ENCODE data around the gene ABHD12.

The ABHD12 gene

DNA sequence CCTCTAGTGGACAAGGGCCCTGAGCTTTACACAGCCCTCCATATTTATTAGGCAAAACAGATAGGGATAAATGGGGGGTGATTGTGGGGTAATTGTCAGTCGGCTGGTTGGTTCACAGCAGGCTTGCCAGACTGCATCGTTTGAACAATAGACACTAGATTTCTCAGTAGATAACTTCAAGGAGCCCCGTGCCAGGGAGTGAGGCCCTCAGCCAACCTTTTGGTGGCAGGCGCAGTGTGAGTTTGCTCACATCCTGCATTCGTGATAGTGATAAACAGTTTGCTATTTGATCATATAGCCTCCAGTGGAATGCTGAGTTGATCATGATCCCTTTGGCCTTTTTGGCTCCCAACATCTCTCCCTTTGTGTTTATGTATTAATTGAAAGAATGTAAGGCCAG lies 3.6 kb upstream of the ABHD12 start:
- ATAC-seq = no peak
- TF ChIP-seq ZNF565 (CRISPR knock-in tag; conservative IDR thresholded peaks at IDR 0.05; ENCODE audit: low read depth) (no peak), PPARA (CRISPR knock-in tag; IDR thresholded peaks at IDR 0.05; ENCODE audit: borderline replicate concordance) (no peak), ZNF8 (CRISPR knock-in tag; IDR thresholded peaks at IDR 0.05) (no peak), ZFP30 (CRISPR knock-in tag; IDR thresholded peaks at IDR 0.05) (no peak), TOX (CRISPR knock-in tag; IDR thresholded peaks at IDR 0.05; ENCODE audit: borderline replicate concordance) (no peak), TCF4 (CRISPR knock-in tag; IDR thresholded peaks at IDR 0.05; ENCODE audit: borderline replicate concordance) (no peak), ARNTL (CRISPR knock-in tag; IDR thresholded peaks at IDR 0.05; ENCODE audit: borderline replicate concordance, low read depth) (no peak), GLIS3 (CRISPR knock-in tag; IDR thresholded peaks at IDR 0.05) (no peak), ZNF70 (CRISPR knock-in tag; IDR thresholded peaks at IDR 0.05) (no peak), ISL1 (CRISPR knock-in tag; IDR thresholded peaks at IDR 0.05) (no peak), ZC3H10 (CRISPR knock-in tag; IDR thresholded peaks at IDR 0.05) (no peak), CSDC2 (CRISPR knock-in tag; IDR thresholded peaks at IDR 0.05) (no peak), SNAI2 (CRISPR knock-in tag; IDR thresholded peaks at IDR 0.05) (no peak), BACH2 (CRISPR knock-in tag; IDR thresholded peaks at IDR 0.05; ENCODE audit: borderline replicate concordance) (no peak), OSR1 (CRISPR knock-in tag; IDR thresholded peaks at IDR 0.05) (no peak)
- TF ChIP-seq, protein P1, sequence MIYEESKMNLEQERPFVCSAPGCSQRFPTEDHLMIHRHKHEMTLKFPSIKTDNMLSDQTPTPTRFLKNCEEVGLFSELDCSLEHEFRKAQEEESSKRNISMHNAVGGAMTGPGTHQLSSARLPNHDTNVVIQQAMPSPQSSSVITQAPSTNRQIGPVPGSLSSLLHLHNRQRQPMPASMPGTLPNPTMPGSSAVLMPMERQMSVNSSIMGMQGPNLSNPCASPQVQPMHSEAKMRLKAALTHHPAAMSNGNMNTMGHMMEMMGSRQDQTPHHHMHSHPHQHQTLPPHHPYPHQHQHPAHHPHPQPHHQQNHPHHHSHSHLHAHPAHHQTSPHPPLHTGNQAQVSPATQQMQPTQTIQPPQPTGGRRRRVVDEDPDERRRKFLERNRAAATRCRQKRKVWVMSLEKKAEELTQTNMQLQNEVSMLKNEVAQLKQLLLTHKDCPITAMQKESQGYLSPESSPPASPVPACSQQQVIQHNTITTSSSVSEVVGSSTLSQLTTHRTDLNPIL (CRISPR knock-in tag; IDR thresholded peaks at IDR 0.05; ENCODE audit: low read depth) = no peak
- TF ChIP-seq, protein P2, sequence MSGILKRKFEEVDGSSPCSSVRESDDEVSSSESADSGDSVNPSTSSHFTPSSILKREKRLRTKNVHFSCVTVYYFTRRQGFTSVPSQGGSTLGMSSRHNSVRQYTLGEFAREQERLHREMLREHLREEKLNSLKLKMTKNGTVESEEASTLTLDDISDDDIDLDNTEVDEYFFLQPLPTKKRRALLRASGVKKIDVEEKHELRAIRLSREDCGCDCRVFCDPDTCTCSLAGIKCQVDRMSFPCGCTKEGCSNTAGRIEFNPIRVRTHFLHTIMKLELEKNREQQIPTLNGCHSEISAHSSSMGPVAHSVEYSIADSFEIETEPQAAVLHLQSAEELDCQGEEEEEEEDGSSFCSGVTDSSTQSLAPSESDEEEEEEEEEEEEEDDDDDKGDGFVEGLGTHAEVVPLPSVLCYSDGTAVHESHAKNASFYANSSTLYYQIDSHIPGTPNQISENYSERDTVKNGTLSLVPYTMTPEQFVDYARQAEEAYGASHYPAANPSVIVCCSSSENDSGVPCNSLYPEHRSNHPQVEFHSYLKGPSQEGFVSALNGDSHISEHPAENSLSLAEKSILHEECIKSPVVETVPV (CRISPR knock-in tag; IDR thresholded peaks at IDR 0.05) = no peak
- TF ChIP-seq, protein P3, sequence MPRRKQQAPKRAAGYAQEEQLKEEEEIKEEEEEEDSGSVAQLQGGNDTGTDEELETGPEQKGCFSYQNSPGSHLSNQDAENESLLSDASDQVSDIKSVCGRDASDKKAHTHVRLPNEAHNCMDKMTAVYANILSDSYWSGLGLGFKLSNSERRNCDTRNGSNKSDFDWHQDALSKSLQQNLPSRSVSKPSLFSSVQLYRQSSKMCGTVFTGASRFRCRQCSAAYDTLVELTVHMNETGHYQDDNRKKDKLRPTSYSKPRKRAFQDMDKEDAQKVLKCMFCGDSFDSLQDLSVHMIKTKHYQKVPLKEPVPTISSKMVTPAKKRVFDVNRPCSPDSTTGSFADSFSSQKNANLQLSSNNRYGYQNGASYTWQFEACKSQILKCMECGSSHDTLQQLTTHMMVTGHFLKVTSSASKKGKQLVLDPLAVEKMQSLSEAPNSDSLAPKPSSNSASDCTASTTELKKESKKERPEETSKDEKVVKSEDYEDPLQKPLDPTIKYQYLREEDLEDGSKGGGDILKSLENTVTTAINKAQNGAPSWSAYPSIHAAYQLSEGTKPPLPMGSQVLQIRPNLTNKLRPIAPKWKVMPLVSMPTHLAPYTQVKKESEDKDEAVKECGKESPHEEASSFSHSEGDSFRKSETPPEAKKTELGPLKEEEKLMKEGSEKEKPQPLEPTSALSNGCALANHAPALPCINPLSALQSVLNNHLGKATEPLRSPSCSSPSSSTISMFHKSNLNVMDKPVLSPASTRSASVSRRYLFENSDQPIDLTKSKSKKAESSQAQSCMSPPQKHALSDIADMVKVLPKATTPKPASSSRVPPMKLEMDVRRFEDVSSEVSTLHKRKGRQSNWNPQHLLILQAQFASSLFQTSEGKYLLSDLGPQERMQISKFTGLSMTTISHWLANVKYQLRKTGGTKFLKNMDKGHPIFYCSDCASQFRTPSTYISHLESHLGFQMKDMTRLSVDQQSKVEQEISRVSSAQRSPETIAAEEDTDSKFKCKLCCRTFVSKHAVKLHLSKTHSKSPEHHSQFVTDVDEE (CRISPR knock-in tag; IDR thresholded peaks at IDR 0.05) = no peak
- TF ChIP-seq, protein P4, sequence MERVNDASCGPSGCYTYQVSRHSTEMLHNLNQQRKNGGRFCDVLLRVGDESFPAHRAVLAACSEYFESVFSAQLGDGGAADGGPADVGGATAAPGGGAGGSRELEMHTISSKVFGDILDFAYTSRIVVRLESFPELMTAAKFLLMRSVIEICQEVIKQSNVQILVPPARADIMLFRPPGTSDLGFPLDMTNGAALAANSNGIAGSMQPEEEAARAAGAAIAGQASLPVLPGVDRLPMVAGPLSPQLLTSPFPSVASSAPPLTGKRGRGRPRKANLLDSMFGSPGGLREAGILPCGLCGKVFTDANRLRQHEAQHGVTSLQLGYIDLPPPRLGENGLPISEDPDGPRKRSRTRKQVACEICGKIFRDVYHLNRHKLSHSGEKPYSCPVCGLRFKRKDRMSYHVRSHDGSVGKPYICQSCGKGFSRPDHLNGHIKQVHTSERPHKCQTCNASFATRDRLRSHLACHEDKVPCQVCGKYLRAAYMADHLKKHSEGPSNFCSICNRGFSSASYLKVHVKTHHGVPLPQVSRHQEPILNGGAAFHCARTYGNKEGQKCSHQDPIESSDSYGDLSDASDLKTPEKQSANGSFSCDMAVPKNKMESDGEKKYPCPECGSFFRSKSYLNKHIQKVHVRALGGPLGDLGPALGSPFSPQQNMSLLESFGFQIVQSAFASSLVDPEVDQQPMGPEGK (CRISPR knock-in tag; IDR thresholded peaks at IDR 0.05; ENCODE audit: borderline replicate concordance) = no peak
- TF ChIP-seq, protein P5, sequence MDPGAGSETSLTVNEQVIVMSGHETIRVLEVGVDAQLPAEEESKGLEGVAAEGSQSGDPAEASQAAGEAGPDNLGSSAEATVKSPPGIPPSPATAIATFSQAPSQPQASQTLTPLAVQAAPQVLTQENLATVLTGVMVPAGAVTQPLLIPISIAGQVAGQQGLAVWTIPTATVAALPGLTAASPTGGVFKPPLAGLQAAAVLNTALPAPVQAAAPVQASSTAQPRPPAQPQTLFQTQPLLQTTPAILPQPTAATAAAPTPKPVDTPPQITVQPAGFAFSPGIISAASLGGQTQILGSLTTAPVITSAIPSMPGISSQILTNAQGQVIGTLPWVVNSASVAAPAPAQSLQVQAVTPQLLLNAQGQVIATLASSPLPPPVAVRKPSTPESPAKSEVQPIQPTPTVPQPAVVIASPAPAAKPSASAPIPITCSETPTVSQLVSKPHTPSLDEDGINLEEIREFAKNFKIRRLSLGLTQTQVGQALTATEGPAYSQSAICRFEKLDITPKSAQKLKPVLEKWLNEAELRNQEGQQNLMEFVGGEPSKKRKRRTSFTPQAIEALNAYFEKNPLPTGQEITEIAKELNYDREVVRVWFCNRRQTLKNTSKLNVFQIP (CRISPR knock-in tag; IDR thresholded peaks at IDR 0.05; ENCODE audit: borderline replicate concordance, low read depth) = no peak

DNA sequence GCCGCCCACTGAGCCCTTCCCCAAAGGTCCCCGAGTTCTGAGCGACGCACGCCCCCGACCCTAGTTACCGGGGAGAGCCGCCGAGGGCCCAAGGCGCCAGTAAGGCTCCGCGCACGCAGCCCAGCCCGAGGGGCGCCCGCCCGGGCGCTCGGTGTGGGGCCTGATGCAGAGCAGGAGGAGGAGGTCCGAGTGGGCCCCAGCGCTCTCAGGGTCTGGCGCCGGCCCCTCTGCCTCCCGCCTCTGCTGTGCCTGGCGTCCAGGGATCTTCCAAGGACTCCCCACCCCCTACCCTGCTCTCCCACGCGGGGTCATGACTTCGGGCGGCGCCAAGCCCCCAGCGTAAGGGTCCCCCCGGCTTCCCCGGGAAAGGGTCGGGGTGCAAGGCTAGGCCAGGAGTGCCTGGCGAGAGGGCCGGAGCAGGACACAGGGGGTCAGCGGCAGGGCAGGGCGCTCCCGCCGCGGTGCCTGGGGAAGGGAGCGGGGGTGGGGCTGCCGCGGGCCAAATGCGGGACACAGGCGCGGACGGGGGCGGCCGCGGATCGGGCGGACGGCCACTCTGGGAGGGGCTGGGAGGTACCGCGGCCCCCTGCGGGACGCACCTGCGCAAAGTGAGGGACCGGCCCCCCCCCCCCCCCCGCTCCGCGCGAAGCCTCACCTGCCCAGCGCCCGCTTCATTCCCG lies 637 bp downstream of the ABHD12 start:
- TF ChIP-seq SNAI2 (CRISPR knock-in tag; IDR thresholded peaks at IDR 0.05) (no peak), PPARA (CRISPR knock-in tag; IDR thresholded peaks at IDR 0.05; ENCODE audit: borderline replicate concordance) (no peak), ZNF8 (CRISPR knock-in tag; IDR thresholded peaks at IDR 0.05) (no peak)
- TF ChIP-seq, protein P3 (CRISPR knock-in tag; IDR thresholded peaks at IDR 0.05) = no peak

More for the DNA sequence above, 637 bp downstream of the ABHD12 start:
- peak; percentile 59 for ATAC-seq
